Measurements from ENCODE around the gene TP53AIP1. TPM values are rescaled to one million over a fixed set of nuclear protein-coding genes. Genes with fewer than 3 reads are reported as not detected.

Gene TP53AIP1
- total RNA-seq, 1 donor from 2014 or later = not detected

DNA sequence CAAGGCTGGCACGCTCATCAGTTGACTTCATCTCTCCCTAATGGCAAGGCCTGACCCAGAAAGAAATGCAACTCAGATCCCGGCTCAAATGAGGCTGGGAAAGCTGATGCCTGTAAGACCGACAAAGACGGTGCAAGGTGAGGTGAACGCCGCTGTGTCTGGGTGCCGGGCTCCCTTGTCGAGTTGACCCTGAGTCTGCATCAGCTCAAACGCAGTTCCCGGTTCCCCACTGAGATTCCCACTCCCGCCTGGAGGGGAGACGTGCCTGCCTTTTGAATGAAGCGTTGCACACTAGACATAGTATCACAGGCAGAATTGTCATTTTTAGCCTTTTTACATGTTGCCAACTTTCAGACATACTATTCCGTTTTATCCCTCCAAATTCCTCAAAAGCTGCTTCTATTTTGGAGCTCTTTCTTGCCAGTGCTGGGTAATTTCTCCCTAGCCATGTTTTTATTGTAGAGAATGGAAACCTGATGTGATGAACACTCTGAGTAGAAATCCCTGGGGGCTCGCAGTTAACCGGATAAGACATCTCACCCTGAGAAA lies 831 bp upstream of the TP53AIP1 start:
- no peak for DNase-seq (ENCODE audit: low read depth, low spot score)

GRCh38 chr11:128942272-128942612 lies 429 bp downstream of the TP53AIP1 start:
- DNase-seq (ENCODE audit: low read depth, low spot score) = no peak

DNA sequence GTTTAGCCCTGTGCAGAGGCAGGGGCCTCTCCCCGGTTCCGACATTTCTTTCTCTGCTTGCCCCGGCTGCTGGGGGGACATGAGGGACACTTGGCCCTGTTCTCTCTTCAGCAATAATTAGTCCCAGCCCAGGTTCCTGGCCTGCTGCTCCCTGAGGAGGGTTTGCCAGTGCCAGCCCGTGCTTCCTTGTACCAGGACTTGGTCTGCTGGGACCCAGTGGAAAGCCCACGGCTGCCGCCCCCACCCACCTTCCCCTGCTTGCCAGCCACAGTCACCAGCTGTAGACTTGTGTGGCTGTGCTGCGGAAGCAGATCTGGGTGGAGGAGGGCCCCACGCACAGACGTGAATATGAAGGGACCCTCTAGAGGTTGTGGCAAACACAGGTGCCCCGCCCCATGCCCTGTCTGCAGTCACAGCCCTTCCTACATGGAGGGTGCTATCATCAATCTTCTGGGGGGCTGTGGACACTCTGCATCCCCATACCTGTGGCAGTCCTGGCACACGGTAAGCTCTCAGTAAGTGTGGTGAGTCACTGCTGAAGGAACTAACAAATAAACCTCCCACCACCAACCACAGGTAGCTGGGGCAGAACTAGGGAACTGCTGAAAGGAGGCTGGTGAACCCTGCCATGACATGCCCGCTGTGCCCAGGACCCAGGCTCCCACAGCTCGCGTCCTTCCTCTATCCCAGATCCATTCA lies 949 bp downstream of the TP53AIP1 start:
- no peak for DNase-seq (ENCODE audit: low read depth, low spot score)

GRCh38 chr11:128941110-128941509 lies 1.6 kb downstream of the TP53AIP1 start:
- DNase-seq (ENCODE audit: low read depth, low spot score) = no peak

GRCh38 chr11:128940603-128941002 lies 2.1 kb downstream of the TP53AIP1 start:
- DNase-seq (ENCODE audit: low read depth, low spot score) = no peak

GRCh38 chr11:128940156-128940555 lies 2.5 kb downstream of the TP53AIP1 start:
- DNase-seq (ENCODE audit: low read depth, low spot score) = no peak

DNA sequence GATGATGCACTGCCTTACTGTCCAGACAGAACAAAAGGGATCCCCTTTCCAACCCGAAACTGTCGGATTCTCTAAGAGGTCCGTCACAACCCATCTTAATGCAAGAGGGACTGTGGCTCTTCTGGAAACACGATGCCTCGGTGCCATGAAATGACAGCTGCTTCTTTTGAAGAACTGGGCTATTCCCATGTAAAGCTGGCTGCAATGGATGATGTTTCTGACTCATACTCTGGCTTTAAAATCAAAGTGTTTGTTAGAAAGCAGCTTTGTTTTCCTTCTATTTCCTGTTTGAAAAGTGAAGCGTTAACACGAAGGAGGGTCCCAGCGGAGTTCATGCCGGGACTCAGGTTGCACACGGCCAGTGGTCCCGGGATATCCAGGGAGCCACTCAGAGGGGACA lies 3.1 kb downstream of the TP53AIP1 start:
- DNase-seq (ENCODE audit: low read depth, low spot score) = no peak

- DNase-seq (ENCODE audit: low read depth, low spot score) = no peak
Observed at GRCh38 chr11:128938156-128938885, 4.3 kb downstream of the TP53AIP1 start.

- DNase-seq (ENCODE audit: low read depth, low spot score) = no peak
Observed at GRCh38 chr11:128937480-128937879, 5.2 kb downstream of the TP53AIP1 start.

GRCh38 chr11:128936606-128937251 lies 5.9 kb downstream of the TP53AIP1 start:
- DNase-seq (ENCODE audit: low read depth, low spot score) = no peak

GRCh38 chr11:128934926-128935325 lies 7.7 kb downstream of the TP53AIP1 start:
- no peak for DNase-seq (ENCODE audit: low read depth, low spot score)

DNA sequence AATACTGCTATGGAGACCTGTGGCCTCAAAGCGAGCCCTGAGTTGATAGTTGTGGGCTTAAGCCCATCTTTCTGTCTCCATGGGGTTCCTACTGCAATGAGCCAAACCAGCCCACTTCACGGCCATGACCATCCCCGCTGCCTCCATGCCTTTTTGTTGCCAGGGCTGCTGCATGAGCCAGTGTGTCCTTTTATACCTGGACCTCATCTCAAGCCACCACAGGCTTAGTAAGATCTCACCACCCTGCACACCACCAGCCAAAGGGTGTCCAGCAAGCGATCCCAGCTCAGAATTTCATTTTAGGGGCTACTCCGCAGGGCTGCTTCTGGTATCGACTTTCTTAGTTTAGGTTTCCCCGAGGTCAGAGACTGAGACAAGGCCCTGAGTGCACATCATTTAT lies 8.3 kb downstream of the TP53AIP1 start:
- no peak for DNase-seq (ENCODE audit: low read depth, low spot score)

DNA sequence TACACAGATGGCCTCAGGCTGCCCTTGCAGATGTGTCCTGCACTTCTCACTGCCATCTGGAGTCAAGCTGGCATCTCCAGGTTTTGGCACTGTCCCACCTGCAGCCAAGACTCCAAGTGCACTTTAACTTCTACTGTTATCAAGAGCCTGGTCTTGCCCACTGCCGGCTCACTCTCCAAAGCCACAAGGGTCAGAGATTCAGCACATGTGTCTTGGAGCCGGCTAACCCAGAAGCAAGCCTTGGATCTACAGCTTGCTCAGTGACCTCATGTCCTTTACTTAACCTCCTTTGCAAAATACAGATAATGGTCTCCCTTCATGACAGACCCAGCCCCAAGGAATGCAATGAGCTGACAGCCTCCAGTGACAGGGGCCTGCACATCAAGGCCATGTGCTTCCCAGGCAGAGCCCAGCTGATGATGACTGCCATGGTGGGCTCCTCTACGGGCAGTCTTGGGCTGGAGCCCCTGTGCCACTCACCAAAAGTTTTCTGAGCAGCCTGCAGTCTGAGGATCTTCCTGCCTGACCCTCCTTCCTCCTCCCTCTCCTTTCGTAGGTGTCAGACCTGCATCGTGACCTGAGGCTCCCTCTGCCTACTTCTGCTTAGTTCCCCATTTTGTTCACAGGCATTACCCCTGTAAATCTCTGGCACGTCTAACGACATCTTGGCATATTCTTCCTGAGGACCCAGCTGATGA lies 9.0 kb downstream of the TP53AIP1 start:
- no peak for DNase-seq (ENCODE audit: low read depth, low spot score)

GRCh38 chr11:128931668-128932067 lies 11.0 kb downstream of the TP53AIP1 start:
- DNase-seq (ENCODE audit: low read depth, low spot score) = no peak

DNA sequence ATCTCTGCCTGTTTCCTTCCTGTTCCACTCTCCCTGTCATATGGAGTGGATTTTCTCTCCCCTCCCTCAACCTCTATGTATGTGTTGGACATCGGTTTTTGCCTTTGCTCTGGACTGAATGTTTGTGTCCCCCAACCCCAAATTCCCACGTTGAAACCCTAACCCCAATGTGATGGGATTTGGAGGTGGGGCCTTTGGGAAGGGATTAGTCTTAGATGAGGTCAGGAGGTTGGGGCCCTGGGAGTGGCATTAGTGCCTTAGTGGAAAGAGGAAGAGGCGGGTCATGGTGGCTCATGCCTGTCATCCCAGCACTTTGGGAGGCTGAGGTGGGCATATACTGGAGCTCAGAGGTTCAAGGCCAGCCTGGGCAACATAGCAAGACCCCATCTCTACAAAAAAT lies 11.6 kb downstream of the TP53AIP1 start:
- DNase-seq (ENCODE audit: low read depth, low spot score) = no peak

DNA sequence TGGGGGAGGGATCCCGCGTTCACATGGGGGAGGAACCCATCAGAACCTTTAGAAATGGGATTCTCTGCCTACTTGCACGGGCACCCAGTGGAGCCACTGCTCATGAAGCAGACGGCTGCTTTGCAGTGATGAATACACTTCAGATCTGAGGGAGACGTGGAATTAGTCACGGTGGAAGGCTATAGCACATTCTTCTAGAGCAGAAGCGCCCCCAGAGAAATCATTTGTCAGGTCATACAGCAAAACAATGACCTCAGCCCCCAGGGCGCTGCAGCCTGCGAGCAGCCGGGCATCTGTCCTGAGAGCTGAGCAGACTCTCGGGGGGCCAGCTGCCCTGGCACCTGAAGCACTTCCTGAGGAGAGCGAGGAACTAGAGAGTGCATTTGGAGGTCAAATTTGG lies 12.7 kb downstream of the TP53AIP1 start:
- DNase-seq (ENCODE audit: low read depth, low spot score) = no peak

- no peak for DNase-seq (ENCODE audit: low read depth, low spot score)
Observed at GRCh38 chr11:128929468-128929867, 13.2 kb downstream of the TP53AIP1 start.

DNA sequence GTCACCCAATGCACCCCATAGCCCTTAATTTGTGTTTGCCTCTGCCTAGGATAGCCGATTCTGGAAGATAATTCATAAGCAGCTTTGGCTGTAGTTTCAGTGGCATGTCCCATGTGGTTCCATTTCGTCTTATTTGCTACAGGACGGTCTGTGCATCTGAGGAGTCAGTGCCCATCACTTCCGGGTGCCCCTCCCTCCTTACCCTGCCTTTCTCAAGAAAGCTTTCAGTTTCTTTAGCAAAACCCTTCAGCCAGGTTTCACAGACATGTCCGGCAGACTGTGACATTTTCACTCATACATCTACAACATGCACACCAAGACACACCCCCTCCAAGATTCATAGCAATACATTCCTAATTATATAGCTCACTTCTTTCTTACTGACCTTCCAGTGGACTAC lies 14.3 kb downstream of the TP53AIP1 start:
- DNase-seq (ENCODE audit: low read depth, low spot score) = no peak

DNA sequence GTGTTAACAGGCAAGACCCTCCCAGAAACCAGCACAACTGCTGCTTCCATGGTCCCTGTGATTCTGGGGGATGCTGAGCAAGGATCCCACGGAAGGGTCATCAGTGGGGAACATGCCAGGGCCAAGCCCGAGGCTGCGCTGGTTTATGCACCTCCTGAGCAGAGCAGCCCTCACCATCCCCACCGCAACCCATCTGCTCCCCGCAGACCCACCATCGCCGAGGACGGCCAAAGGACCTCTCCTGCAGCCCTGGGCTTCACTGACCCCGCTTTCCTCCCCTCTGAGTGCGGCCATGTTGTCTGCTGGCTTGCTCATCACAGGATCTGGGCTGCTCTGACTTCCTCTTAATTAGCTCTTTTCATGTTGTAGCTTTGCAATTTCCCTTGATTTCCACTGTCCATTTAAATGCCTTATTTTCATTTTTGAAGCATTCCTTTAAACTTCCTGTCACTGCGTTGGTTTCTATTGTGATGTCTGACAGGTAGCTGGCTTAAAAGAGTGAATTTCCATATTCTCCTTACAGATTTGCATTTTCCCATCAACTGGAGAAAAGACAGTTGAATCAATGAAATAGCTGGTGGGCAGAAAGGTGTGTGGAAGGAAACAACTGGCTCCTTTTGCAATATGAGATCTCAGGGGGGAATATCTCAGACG lies 14.9 kb downstream of the TP53AIP1 start:
- no peak for DNase-seq (ENCODE audit: low read depth, low spot score)

DNA sequence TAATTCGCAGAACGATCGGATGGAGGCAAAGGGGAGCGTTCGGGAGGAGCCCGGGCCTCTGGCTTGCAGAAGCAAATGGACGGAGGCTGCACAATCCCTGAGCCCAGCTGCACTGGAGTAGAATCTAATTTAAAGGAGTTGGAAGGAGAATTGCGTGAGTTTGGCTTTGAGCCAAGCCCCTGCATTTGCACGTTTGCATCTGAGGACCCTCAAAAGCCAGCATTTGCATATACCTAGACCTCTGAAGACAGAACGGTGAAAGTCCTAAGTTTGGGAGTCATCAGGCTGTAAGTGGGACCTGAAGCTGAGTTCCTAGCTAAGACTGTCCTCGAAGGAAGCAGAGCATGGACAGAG lies 15.6 kb downstream of the TP53AIP1 start:
- DNase-seq (ENCODE audit: low read depth, low spot score) = no peak

DNA sequence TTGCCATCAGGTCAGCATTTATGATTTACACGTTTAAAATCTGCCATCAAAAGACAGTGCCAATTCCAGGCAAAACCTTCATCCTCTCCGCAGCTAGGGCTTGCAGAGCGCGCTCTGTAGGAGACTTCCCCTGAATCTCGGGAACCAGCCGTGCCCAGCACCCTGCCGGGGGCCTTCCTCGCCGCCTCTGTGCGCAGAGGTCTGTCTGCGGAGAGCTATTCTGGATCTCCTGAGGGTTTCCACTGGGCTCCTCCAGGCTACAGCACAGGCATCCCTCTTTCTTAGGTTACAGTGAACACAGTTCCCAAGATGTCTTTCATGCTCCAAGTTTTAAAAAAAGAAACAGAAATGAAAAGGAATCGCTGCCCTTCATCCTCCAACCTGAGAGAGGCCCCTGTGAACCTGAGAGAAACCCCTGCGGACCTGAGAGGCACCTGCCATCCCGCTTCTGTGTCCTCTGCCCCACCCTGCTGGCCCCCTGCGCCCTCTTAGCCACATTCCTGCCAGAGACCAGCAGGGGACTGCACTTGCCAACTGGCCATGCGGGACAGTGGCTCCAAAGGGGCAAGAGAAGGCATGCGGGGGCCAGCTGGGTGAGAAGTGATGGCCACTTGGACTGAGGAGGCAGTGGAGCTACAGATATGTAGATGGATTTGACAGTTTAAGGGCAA lies 16.1 kb downstream of the TP53AIP1 start:
- no peak for DNase-seq (ENCODE audit: low read depth, low spot score)
